ENCODE data around the gene RFX7. TPM values are rescaled to one million over a fixed set of nuclear protein-coding genes. Genes with fewer than 3 reads are reported as not detected.

The RFX7 gene
- total RNA-seq, 1 experiment from 2014 or later: 18.1 TPM

DNA sequence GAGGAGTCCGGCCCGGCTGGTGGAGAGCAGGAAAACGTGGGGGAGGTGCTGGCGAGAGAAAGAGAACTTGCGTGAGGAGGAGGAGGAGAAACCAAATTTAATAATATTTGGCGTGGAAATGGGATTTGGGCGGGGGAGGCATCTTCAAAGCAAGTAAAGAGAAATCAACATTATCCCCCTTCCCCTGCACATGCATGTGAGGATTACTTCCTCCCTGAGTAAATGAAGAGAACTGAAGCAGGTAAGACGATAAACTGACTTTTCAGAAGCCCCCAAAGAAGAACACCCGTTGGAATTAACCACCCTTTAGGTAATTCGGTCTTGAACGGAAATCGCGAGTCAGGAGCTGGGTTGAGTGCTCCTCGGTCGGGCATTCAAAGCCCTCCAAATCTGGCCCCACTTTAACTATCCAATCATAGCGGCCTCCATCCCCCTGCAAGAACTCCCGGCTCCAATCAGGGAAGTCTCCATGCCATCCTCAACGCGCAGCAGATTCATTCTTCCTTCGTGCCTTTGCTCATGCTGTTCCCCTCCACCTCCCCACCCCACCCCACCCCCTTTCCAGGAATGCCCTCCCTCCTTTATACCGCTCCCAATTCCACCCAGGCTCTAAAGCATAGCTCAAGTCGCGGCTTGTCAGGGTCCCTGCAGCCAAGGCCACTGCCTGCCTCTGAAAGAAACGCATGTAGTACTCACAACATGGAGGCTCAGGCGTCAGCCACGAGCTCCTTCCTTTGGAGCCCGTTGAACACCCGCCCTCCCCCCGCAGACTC, 545 bp upstream of the RFX7 start:
- TF ChIP-seq ZFX (IDR thresholded peaks at IDR 0.05) (peak; percentile 5; the same call in 1 of the 2 replicates), SP1 (IDR thresholded peaks at IDR 0.05; ENCODE audit: low read depth) (no peak), TCF7L2 (IDR thresholded peaks at IDR 0.05; ENCODE audit: borderline replicate concordance, extremely low read depth, insufficient read depth, insufficient read length) (peak; percentile 63), POLR2A (IDR thresholded peaks at IDR 0.05; ENCODE audit: borderline replicate concordance, extremely low read depth, insufficient read depth, insufficient read length) (peak; percentile 26), POLR2AphosphoS5 (IDR thresholded peaks at IDR 0.05; ENCODE audit: low read depth, low read length) (no peak)
- intact Hi-C loops (cut with micrococcal nuclease): loop anchor here (10.0 kb wide), 1 partner anchor 249 kb away; the partner anchor contains the start of gene NEDD4
- ChIA-PET CTCF (interaction anchor here (1.2 to 1.6 kb wide), 2 partner anchors 9 to 595 kb away, joined by 5 read pairs; no protein-coding TSS in a partner anchor), RAD21 (ENCODE audit: low non-redundant PET in 1 of 2, low total read pairs in 2 of 2, uncharacterized antibody in 2 of 2, unreplicated experiment in 2 of 2) (no interaction called here), POLR2A (no interaction called here)
- Histone ChIP-seq H3K9me2 (ENCODE audit: insufficient read depth) (no peaks in the 10 kb centered on the region), H3K79me2 (ENCODE audit: insufficient read depth, low read length) (peaks cover 37% of the 10 kb centered on the region), H4K20me1 (ENCODE audit: insufficient read depth) (no peaks in the 10 kb centered on the region), H3K9ac (ENCODE audit: low read length) (peak overlapping the region; percentile 59), H3K27me3 (ENCODE audit: insufficient read depth, low read length) (no peaks in the 10 kb centered on the region), H3K4me2 (ENCODE audit: low read length) (peak overlapping the region; percentile 76), H3K4me1 (ENCODE audit: control insufficient read depth in 1 of 2, insufficient read depth in 2 of 2, low read length in 2 of 2) (peaks cover 9 to 28% of the 10 kb centered on the region in 2 experiments), H2AFZ (ENCODE audit: low read depth, low read length, poor library complexity, severe bottlenecking) (peak overlapping the region; percentile 62), H3K36me3 (ENCODE audit: control insufficient read depth in 1 of 2, insufficient read depth in 2 of 2, low read length in 2 of 2) (no peaks in the 10 kb centered on the region), H3K27ac (ENCODE audit: low read depth, low read length) (peak overlapping the region; percentile 65), H3K9me3 (ENCODE audit: control insufficient read depth in 1 of 2, insufficient read depth in 1 of 2, low read depth in 1 of 2, low read length in 2 of 2) (no peaks in the 10 kb centered on the region), H3K4me3 (replicated peaks in 1 of 2; ENCODE audit: low read depth in 1 of 2, low read length in 2 of 2) (peak overlapping the region; percentile 46 to 72)
- BruUV-seq (replicated peaks): TSS peak; percentile 64
- ATAC-seq (peak; percentile 18; the same call in 1 of the 2 replicates), DNase-seq (ENCODE audit: low read depth, low spot score) (no peak)

DNA sequence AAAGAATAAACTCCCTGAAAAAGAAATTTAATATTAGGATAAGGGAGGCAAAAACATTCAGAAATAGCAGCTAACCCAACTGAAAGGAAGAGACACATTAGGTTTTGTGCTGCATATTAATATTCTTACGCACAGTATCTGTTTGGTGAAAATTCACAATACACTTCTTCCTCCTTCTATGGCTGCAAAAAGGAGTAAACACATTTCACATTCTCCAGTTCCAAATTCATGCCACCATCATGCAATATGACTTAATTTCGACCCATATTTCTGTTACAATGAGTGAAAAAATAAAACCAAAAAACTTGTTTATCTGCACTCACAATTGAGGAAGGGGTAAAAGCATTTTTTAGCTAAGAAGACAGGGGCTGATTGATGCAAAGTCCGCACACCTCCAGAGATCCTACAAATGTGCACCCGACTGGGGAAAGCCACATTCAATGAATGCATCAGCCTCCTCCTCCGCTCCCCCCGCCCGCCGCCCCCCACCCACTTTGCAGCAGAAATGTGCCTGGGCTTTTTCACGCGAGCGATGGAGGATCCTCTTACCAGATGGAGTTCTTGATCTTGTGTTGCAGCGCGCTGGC, 1.0 kb downstream of the RFX7 start:
- ChIA-PET CTCF (no interaction called here), RAD21 (ENCODE audit: low non-redundant PET in 1 of 2, low total read pairs in 2 of 2, uncharacterized antibody in 2 of 2, unreplicated experiment in 2 of 2) (interaction anchor here in 1 of 2 experiments (0.7 kb wide), 1 partner anchor 101 kb away, joined by 6 read pairs; no protein-coding TSS in a partner anchor), POLR2A (no interaction called here)
- Histone ChIP-seq H3K9me2 (ENCODE audit: insufficient read depth) (no peaks in the 10 kb centered on the region), H2AFZ (ENCODE audit: low read depth, low read length, poor library complexity, severe bottlenecking) (no peak overlapping the region), H3K9me3 (ENCODE audit: control insufficient read depth in 1 of 2, insufficient read depth in 1 of 2, low read depth in 1 of 2, low read length in 2 of 2) (no peaks in the 10 kb centered on the region), H3K9ac (ENCODE audit: low read length) (peak overlapping the region; percentile 71), H4K20me1 (ENCODE audit: insufficient read depth) (no peaks in the 10 kb centered on the region), H3K79me2 (ENCODE audit: insufficient read depth, low read length) (peaks cover 47% of the 10 kb centered on the region), H3K27me3 (ENCODE audit: insufficient read depth, low read length) (no peaks in the 10 kb centered on the region), H3K4me1 (ENCODE audit: control insufficient read depth in 1 of 2, insufficient read depth in 2 of 2, low read length in 2 of 2) (peaks cover 9 to 28% of the 10 kb centered on the region in 2 experiments), H3K4me3 (replicated peaks in 1 of 2; ENCODE audit: low read depth in 1 of 2, low read length in 2 of 2) (peak overlapping the region; percentile 57 to 72), H3K4me2 (ENCODE audit: low read length) (peak overlapping the region; percentile 89), H3K27ac (ENCODE audit: low read depth, low read length) (no peak overlapping the region; the same call in 1 of the 2 replicates), H3K36me3 (ENCODE audit: control insufficient read depth in 1 of 2, insufficient read depth in 2 of 2, low read length in 2 of 2) (no peaks in the 10 kb centered on the region)
- intact Hi-C loops (cut with micrococcal nuclease): loop anchor here (10.0 kb wide), 1 partner anchor 248 kb away; the partner anchor contains the start of gene NEDD4
- DNase-seq (ENCODE audit: low read depth, low spot score): no peak
- BruUV-seq (replicated peaks): no TSS peak
- ATAC-seq: no peak
- no peak for TF ChIP-seq SP1 (IDR thresholded peaks at IDR 0.05; ENCODE audit: low read depth)
- TF ChIP-seq FOSL1 (IDR thresholded peaks at IDR 0.05; ENCODE audit: low read depth): no peak
- no peak for TF ChIP-seq JUND (IDR thresholded peaks at IDR 0.05)
- TF ChIP-seq, protein P1, sequence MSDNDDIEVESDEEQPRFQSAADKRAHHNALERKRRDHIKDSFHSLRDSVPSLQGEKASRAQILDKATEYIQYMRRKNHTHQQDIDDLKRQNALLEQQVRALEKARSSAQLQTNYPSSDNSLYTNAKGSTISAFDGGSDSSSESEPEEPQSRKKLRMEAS (IDR thresholded peaks at IDR 0.05): no peak
- no peak for TF ChIP-seq SRF (IDR thresholded peaks at IDR 0.05; ENCODE audit: low read depth)
- TF ChIP-seq, protein P2, sequence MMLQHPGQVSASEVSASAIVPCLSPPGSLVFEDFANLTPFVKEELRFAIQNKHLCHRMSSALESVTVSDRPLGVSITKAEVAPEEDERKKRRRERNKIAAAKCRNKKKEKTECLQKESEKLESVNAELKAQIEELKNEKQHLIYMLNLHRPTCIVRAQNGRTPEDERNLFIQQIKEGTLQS (IDR thresholded peaks at IDR 0.05): no peak
- TF ChIP-seq ZFX (IDR thresholded peaks at IDR 0.05): no peak
- no peak for TF ChIP-seq TCF7L2 (IDR thresholded peaks at IDR 0.05; ENCODE audit: borderline replicate concordance, extremely low read depth, insufficient read depth, insufficient read length)
- no peak for TF ChIP-seq CEBPB (IDR thresholded peaks at IDR 0.05; ENCODE audit: low read depth)
- TF ChIP-seq, protein P3, sequence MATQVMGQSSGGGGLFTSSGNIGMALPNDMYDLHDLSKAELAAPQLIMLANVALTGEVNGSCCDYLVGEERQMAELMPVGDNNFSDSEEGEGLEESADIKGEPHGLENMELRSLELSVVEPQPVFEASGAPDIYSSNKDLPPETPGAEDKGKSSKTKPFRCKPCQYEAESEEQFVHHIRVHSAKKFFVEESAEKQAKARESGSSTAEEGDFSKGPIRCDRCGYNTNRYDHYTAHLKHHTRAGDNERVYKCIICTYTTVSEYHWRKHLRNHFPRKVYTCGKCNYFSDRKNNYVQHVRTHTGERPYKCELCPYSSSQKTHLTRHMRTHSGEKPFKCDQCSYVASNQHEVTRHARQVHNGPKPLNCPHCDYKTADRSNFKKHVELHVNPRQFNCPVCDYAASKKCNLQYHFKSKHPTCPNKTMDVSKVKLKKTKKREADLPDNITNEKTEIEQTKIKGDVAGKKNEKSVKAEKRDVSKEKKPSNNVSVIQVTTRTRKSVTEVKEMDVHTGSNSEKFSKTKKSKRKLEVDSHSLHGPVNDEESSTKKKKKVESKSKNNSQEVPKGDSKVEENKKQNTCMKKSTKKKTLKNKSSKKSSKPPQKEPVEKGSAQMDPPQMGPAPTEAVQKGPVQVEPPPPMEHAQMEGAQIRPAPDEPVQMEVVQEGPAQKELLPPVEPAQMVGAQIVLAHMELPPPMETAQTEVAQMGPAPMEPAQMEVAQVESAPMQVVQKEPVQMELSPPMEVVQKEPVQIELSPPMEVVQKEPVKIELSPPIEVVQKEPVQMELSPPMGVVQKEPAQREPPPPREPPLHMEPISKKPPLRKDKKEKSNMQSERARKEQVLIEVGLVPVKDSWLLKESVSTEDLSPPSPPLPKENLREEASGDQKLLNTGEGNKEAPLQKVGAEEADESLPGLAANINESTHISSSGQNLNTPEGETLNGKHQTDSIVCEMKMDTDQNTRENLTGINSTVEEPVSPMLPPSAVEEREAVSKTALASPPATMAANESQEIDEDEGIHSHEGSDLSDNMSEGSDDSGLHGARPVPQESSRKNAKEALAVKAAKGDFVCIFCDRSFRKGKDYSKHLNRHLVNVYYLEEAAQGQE (IDR thresholded peaks at IDR 0.05; ENCODE audit: low read depth): no peak
- TF ChIP-seq EZH2 (IDR thresholded peaks at IDR 0.05): no peak
